SK-N-SH (cell line): ENCODE results near the gene CA4. TPM values are rescaled to one million over a fixed set of nuclear protein-coding genes. Genes with fewer than 3 reads are reported as not detected.
A peak's percentile ranks its signal among the peaks of the same experiment; 100 is the strongest.

Experiments
- CTCF ChIA-PET: fragments of 300-600, 350-600 bp; formaldehyde crosslinking; extraction: SDS; loops from one replicate; lab custom pipeline; 2021; lab: Yijun Ruan, JAX
- POLR2A ChIA-PET: fragments of 350-600 bp; sonication (Branson Sonifier 250); formaldehyde crosslinking; extraction: SDS; loops from one replicate; lab custom pipeline; 2020; ENCODE audit warnings: antibody characterized with exemption, inconsistent platforms; lab: Yijun Ruan, JAX
- DNase-seq: peaks from one replicate; pipeline ENCODE4 v3.0.0; 2012
- H2AFZ ChIP-seq: fragments of 200-600 bp; sonication (generic); 2 replicates; pipeline ENCODE4 v1.8.1; 2016; ENCODE audit warnings: antibody characterized with exemption, mild to moderate bottlenecking, low read depth
- H3F3A ChIP-seq: fragments of 200-600 bp; sonication (generic); replicated peaks from 2 replicates; pipeline ENCODE3; 2016; ENCODE audit warnings: antibody characterized with exemption, mild to moderate bottlenecking; ENCODE audit not compliant: insufficient read depth
- H3K27ac ChIP-seq, 2 experiments: fragments of 200-500 bp in 1 of 2; fragments of 200-600 bp in 1 of 2; sonication (Bioruptor generic) in 1 of 2; sonication (generic), shearing (Covaris generic) in 1 of 2; 2 replicates each; pipeline versions ENCODE4 v1.5.1 to v1.6.1; 2014 to 2016; ENCODE audit warnings: low read depth in 2 of 2, inconsistent platforms in 1 of 2, low read length in 1 of 2, mild to moderate bottlenecking in 1 of 2, mixed read lengths in 1 of 2
- H3K27me3 ChIP-seq: fragments of 200-600 bp; sonication (generic), shearing (Covaris generic); 2 replicates; pipeline ENCODE4 v1.6.1; 2016; ENCODE audit warnings: mixed run types; ENCODE audit not compliant: insufficient read depth
- H3K36me3 ChIP-seq, 2 experiments: fragments of 200-500 bp in 1 of 2; fragments of 200-600 bp in 1 of 2; sonication (Bioruptor generic) in 1 of 2; sonication (generic) in 1 of 2; replicated peaks in 1 of 2; 2 replicates each; pipeline versions ENCODE3 to v1.5.1; 2014 to 2016; ENCODE audit warnings: low read length in 1 of 2, mild to moderate bottlenecking in 1 of 2; ENCODE audit not compliant: insufficient read depth in 2 of 2, control insufficient read depth in 1 of 2
- H3K4me1 ChIP-seq, 2 experiments: fragments of 200-500 bp in 1 of 2; fragments of 200-600 bp in 1 of 2; sonication (Bioruptor generic) in 1 of 2; sonication (generic), shearing (Covaris generic) in 1 of 2; 2 replicates each; pipeline versions ENCODE4 v1.5.1 to v1.6.1; 2014 to 2016; ENCODE audit warnings: low read depth in 1 of 2, low read length in 1 of 2, mixed run types in 1 of 2; ENCODE audit not compliant: insufficient read depth in 2 of 2, control insufficient read depth in 1 of 2
- H3K4me2 ChIP-seq: fragments of 200-600 bp; sonication (generic), shearing (Covaris generic); 2 replicates; pipeline ENCODE4 v1.6.1; 2017; ENCODE audit warnings: mixed run types
- H3K4me3 ChIP-seq, 2 experiments: fragments of 200-500 bp in 1 of 2; fragments of 200-600 bp in 1 of 2; sonication (Bioruptor generic) in 1 of 2; sonication (generic), shearing (Covaris generic) in 1 of 2; 2 replicates each; pipeline versions ENCODE4 v1.5.1 to v1.8.1; 2014 to 2016; ENCODE audit warnings: low read depth in 2 of 2, inconsistent platforms in 1 of 2, low read length in 1 of 2, mild to moderate bottlenecking in 1 of 2, mixed read lengths in 1 of 2, moderate library complexity in 1 of 2
- H3K79me2 ChIP-seq: fragments of 200-600 bp; sonication (generic); 2 replicates; pipeline ENCODE4 v1.8.1; 2017; ENCODE audit warnings: mild to moderate bottlenecking; ENCODE audit not compliant: insufficient read depth
- H3K9ac ChIP-seq: fragments of 200-600 bp; sonication (generic); 2 replicates; pipeline ENCODE4 v1.6.1; 2017; ENCODE audit warnings: mixed run types
- H3K9me2 ChIP-seq: fragments of 200-600 bp; sonication (generic); 2 replicates; pipeline ENCODE4 v1.6.1; 2017; ENCODE audit warnings: mixed run types
- H3K9me3 ChIP-seq: fragments of 200-600 bp; sonication (generic); 2 replicates; pipeline ENCODE4 v1.6.1; 2017; ENCODE audit warnings: mixed run types, mild to moderate bottlenecking, moderate library complexity
- H4K20me1 ChIP-seq: fragments of 200-600 bp; sonication (generic); 2 replicates; pipeline ENCODE4 v1.6.1; 2017; ENCODE audit warnings: mild to moderate bottlenecking, mixed run types; ENCODE audit not compliant: insufficient read depth
- EP300 ChIP-seq, 2 experiments: IDR thresholded peaks; 2 replicates each; pipeline versions ENCODE4 v1.4.0 to v1.6.1; 2012; ENCODE audit warnings: borderline replicate concordance in 1 of 2, low read depth in 1 of 2, low read length in 1 of 2
- EZH2phosphoT487 ChIP-seq: fragments of 200-600 bp; sonication (generic); IDR thresholded peaks from 2 replicates; pipeline ENCODE4 v1.6.1; 2017; ENCODE audit warnings: low read depth, mixed run types, mild to moderate bottlenecking, antibody characterized with exemption, moderate library complexity, borderline replicate concordance
- FOSL2 ChIP-seq: IDR thresholded peaks from 2 replicates; pipeline ENCODE4 v1.4.0; 2012; ENCODE audit warnings: low read depth, mild to moderate bottlenecking, moderate library complexity, borderline replicate concordance
- FOXJ3 ChIP-seq: sonication (generic); formaldehyde crosslinking; IDR thresholded peaks from 2 replicates; pipeline ENCODE4 v1.5.1; 2020; ENCODE audit warnings: mild to moderate bottlenecking, missing genetic modification reagents
- FOXM1 ChIP-seq: IDR thresholded peaks from 2 replicates; pipeline ENCODE4 v1.4.0; 2012; ENCODE audit warnings: low read depth, mild to moderate bottlenecking
- IRF3 ChIP-seq: fragments of 150-350 bp; IDR thresholded peaks from 2 replicates; pipeline ENCODE4 v1.6.1; 2016; ENCODE audit warnings: mild to moderate bottlenecking, low read depth, low read length
- MEF2A ChIP-seq: IDR thresholded peaks from 2 replicates; pipeline ENCODE4 v1.4.0; 2012; ENCODE audit warnings: low read depth, borderline replicate concordance
- PBX3 ChIP-seq: IDR thresholded peaks from 2 replicates; pipeline ENCODE4; 2012
- RAD21 ChIP-seq: IDR thresholded peaks from 2 replicates; pipeline ENCODE4 v1.6.1; 2012; ENCODE audit warnings: mild to moderate bottlenecking, low read length
- RFX5 ChIP-seq: IDR thresholded peaks from 2 replicates; pipeline ENCODE4 v1.6.1; 2012; ENCODE audit warnings: mild to moderate bottlenecking, improper control_type of control experiment, low read length
- RXRA ChIP-seq: IDR thresholded peaks from 2 replicates; pipeline ENCODE4 v1.4.0; 2012; ENCODE audit warnings: low read depth, mild to moderate bottlenecking, borderline replicate concordance
- ZBTB33 ChIP-seq: IDR thresholded peaks from 2 replicates; pipeline ENCODE4 v1.4.0; 2012; ENCODE audit warnings: low read depth, borderline replicate concordance
- WGBS: methylation state at CpG from one replicate; pipeline ENCODE4 v1.1.6; 2017; ENCODE audit warnings: low lambda C conversion rate; 5-methylcytosine and 5-hydroxymethylcytosine counted together
- polyA plus RNA-seq, 3 experiments: library from polyadenylated mRNA; depleted of rRNA; stranded (reverse); fragments of >200 nt; gene quantifications; 2 replicates each; pipeline ENCODE4 v1.2.3, GENCODE V29; 2012
- TF ChIP-seq, protein P1 (sequence below): IDR thresholded peaks from 2 replicates; pipeline ENCODE4 v1.6.1; 2012; ENCODE audit warnings: mild to moderate bottlenecking, low read depth, low read length, moderate library complexity
- TF ChIP-seq, protein P2 (sequence below): IDR thresholded peaks from 2 replicates; pipeline ENCODE4 v1.4.0; 2012; ENCODE audit warnings: low read depth, borderline replicate concordance

Gene CA4
- polyA plus RNA-seq, 1 of the 3 experiments (the other 2 are of a cell fraction): 0.21 TPM

DNA sequence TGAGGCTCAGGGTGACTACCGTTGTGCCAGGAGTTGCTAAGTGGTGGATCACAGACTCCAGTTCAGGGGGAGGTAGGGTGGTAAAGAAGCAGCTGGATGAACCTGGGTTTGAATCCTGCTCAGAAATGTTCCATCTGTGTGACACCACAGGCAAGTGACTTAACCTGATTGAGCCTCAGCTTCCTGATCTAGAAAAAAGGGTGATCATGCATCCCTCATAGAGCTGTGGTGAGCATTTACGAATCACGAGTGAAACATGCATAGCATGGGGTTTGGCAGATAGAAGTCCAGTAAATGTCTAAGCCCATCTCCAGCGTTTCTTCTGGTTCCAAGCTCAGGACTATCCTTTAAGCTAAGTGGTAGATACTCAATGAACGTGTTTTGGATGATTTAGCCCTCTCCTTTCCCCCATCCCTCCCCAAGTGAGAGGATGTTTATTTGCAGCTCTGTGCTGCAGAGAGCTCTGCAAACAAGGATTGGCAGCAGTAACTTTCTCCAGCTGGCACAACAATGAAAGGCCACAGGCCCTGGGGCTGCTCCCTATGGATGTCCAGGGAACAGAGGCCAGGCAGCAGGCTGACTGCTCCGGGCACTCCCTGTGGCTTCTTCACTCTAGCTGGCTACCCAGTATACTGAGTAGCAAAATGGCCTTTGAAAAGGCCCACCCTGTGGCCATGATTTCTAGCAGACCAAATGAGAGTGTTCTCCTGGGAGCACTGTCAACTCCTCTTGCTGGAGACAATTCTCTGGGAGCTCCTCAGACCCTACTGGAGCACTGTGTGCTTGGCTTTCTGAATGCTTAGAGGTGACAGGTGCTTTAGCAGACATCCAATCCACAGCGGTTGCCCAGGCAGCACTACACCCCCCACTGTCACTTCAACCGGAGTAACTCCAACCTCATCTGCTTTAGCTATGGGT is 21.3 kb downstream of the CA4 start:
- Histone ChIP-seq H3K27me3 (no peaks in the 10 kb centered on the region), H3K79me2 (no peaks in the 10 kb centered on the region), H3K9ac (no peak overlapping the region), H3K36me3 (no peaks in the 10 kb centered on the region), H3K9me2 (no peaks in the 10 kb centered on the region), H3F3A (peaks cover 8% of the 10 kb centered on the region), H4K20me1 (no peaks in the 10 kb centered on the region), H2AFZ (no peak overlapping the region), H3K4me2 (no peak overlapping the region), H3K4me3 (no peak overlapping the region), H3K9me3 (no peaks in the 10 kb centered on the region), H3K27ac (no peak overlapping the region), H3K4me1 (peaks cover 3 to 7% of the 10 kb centered on the region in 2 experiments; a peak in 2 of 4 replicates)
- POLR2A ChIA-PET: no interaction called here
- WGBS: 89% methylated on average over 8 of the region's 8 CpGs
- CTCF ChIA-PET: interaction anchor here (1.0 to 3.3 kb wide), 9 partner anchors 9 to 265 kb away, joined by 3 to 19 read pairs (median 3); partner anchors contain the start of gene CA4
- TF ChIP-seq MEF2A (no peak), PBX3 (no peak), EZH2phosphoT487 (no peak), FOXJ3 (CRISPR knock-in tag) (no peak), ZBTB33 (no peak), RAD21 (no peak), EP300 (IDR thresholded peaks at IDR 0.05; ENCODE audit: borderline replicate concordance in 1 of 2, low read depth in 1 of 2, low read length in 1 of 2) (no peak), FOSL2 (no peak), RXRA (no peak), FOXM1 (no peak), IRF3 (no peak), RFX5 (no peak)
- TF ChIP-seq, protein P1, sequence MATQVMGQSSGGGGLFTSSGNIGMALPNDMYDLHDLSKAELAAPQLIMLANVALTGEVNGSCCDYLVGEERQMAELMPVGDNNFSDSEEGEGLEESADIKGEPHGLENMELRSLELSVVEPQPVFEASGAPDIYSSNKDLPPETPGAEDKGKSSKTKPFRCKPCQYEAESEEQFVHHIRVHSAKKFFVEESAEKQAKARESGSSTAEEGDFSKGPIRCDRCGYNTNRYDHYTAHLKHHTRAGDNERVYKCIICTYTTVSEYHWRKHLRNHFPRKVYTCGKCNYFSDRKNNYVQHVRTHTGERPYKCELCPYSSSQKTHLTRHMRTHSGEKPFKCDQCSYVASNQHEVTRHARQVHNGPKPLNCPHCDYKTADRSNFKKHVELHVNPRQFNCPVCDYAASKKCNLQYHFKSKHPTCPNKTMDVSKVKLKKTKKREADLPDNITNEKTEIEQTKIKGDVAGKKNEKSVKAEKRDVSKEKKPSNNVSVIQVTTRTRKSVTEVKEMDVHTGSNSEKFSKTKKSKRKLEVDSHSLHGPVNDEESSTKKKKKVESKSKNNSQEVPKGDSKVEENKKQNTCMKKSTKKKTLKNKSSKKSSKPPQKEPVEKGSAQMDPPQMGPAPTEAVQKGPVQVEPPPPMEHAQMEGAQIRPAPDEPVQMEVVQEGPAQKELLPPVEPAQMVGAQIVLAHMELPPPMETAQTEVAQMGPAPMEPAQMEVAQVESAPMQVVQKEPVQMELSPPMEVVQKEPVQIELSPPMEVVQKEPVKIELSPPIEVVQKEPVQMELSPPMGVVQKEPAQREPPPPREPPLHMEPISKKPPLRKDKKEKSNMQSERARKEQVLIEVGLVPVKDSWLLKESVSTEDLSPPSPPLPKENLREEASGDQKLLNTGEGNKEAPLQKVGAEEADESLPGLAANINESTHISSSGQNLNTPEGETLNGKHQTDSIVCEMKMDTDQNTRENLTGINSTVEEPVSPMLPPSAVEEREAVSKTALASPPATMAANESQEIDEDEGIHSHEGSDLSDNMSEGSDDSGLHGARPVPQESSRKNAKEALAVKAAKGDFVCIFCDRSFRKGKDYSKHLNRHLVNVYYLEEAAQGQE: no peak
- TF ChIP-seq, protein P2, sequence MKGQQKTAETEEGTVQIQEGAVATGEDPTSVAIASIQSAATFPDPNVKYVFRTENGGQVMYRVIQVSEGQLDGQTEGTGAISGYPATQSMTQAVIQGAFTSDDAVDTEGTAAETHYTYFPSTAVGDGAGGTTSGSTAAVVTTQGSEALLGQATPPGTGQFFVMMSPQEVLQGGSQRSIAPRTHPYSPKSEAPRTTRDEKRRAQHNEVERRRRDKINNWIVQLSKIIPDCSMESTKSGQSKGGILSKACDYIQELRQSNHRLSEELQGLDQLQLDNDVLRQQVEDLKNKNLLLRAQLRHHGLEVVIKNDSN: no peak
- DNase-seq: peak; percentile 7
